Lower lobe of right lung (tissue), 2 donors: ENCODE measurements around the gene MRPL17. TPM values are rescaled to one million over a fixed set of nuclear protein-coding genes. Genes with fewer than 3 reads are reported as not detected.
A peak's percentile ranks its signal among the peaks of the same experiment; 100 is the strongest.
"Not testable (repeated sequence)": the region's sequence is repeated elsewhere in the genome, so short reads cannot be mapped to it uniquely, and the experiment has no call there.

Experiments used
- ATAC-seq, 2 donors: fragments of 200-7000 bp; cut with Tn5 transposase; one replicate each; pipeline ENCODE4 v1.9.1; 2020 to 2022; ENCODE audit warnings: mild to moderate bottlenecking in 2 of 2, moderate library complexity in 2 of 2
- DNase-seq: peaks from one replicate; pipeline ENCODE4 v3.0.0-alpha.2; 2020
- H3K27ac ChIP-seq: fragments of 200-600 bp; one replicate; pipeline ENCODE4 v1.8.0; 2022
- H3K27me3 ChIP-seq: fragments of 200-600 bp; one replicate; pipeline ENCODE4 v1.8.0; 2022; ENCODE audit warnings: low read depth
- H3K36me3 ChIP-seq: fragments of 200-600 bp; one replicate; pipeline ENCODE4 v1.8.0; 2022; ENCODE audit warnings: mild to moderate bottlenecking
- H3K4me1 ChIP-seq: fragments of 200-600 bp; one replicate; pipeline ENCODE4 v1.8.0; 2022
- H3K4me3 ChIP-seq: fragments of 200-600 bp; one replicate; pipeline ENCODE4 v1.8.0; 2022; ENCODE audit warnings: mild to moderate bottlenecking
- H3K9me3 ChIP-seq: fragments of 200-600 bp; one replicate; pipeline ENCODE4 v1.8.0; 2022
- CTCF ChIP-seq: fragments of 200-600 bp; IDR thresholded peaks from one replicate; pipeline ENCODE4 v1.8.0; 2022; ENCODE audit warnings: antibody characterized with exemption, mild to moderate bottlenecking
- intact Hi-C: fragments of 100-400 bp; cut with DNase I; formaldehyde crosslinking; loops from one replicate; pipeline ENCODE4 v1.11.0; 2022
- total RNA-seq: library from RNA; stranded (reverse); fragmentation: NEBNext Ultra II Directional; extraction: Animal tissue kit (Norgen Biotek cat#: 25700); gene quantifications from one replicate; pipeline ENCODE4 v1.2.1, GENCODE V29; 2021
- donor health status: DM: no; HTN: yes; CAD: no; lungs with severe emphysema.

MRPL17 gene
- total RNA-seq, 1 donor from 2014 or later, result 34.2 TPM

GRCh38 chr11:6687876-6688275, 4.7 kb upstream of the MRPL17 start:
- no peak for TF ChIP-seq CTCF
- H3K27ac ChIP-seq, result no peak overlapping the region
- no peaks in the 10 kb centered on the region for H3K27me3 ChIP-seq
- H3K4me3 ChIP-seq, result no peak overlapping the region
- no peaks in the 10 kb centered on the region for H3K9me3 ChIP-seq
- intact Hi-C loops, result no loop called here
- H3K4me1 ChIP-seq, result peaks cover 5% of the 10 kb centered on the region
- ATAC-seq, result no peak
- H3K36me3 ChIP-seq, result no peaks in the 10 kb centered on the region
- no peak for DNase-seq

GRCh38 chr11:6686006-6686405, 2.9 kb upstream of the MRPL17 start:
- Histone ChIP-seq H3K4me1 (peaks cover 19% of the 10 kb centered on the region), H3K9me3 (no peaks in the 10 kb centered on the region), H3K27me3 (no peaks in the 10 kb centered on the region), H3K27ac (no peak overlapping the region), H3K36me3 (peaks cover 9% of the 10 kb centered on the region), H3K4me3 (no peak overlapping the region)
- ATAC-seq, result no peak
- no peak for TF ChIP-seq CTCF
- intact Hi-C loops, result no loop called here
- DNase-seq, result no peak

- H3K4me3 ChIP-seq, result peak overlapping the region; percentile 89
- peaks cover 20% of the 10 kb centered on the region for H3K36me3 ChIP-seq
- H3K4me1 ChIP-seq, result peaks cover 23% of the 10 kb centered on the region
- peak overlapping the region; percentile 89 for H3K27ac ChIP-seq
- H3K27me3 ChIP-seq, intact Hi-C loops, ATAC-seq, H3K9me3 ChIP-seq, DNase-seq: not testable (repeated sequence)
Observed at GRCh38 chr11:6684068-6684467, 928 bp upstream of the MRPL17 start.

- DNase-seq (no peak), ATAC-seq (peak; percentile 0 to 3)
- peak overlapping the region; percentile 89 for H3K4me3 ChIP-seq
- H3K27me3 ChIP-seq, result no peaks in the 10 kb centered on the region
- peaks cover 23% of the 10 kb centered on the region for H3K4me1 ChIP-seq
- H3K27ac ChIP-seq, result peak overlapping the region; percentile 89
- intact Hi-C loops, result no loop called here
- no peaks in the 10 kb centered on the region for H3K9me3 ChIP-seq
- TF ChIP-seq CTCF, result no peak
- H3K36me3 ChIP-seq, result peaks cover 20% of the 10 kb centered on the region
Observed at GRCh38 chr11:6682591-6682935, 577 bp downstream of the MRPL17 start.

GRCh38 chr11:6681949-6682348, 1.2 kb downstream of the MRPL17 start:
- H3K36me3 ChIP-seq, result peaks cover 20% of the 10 kb centered on the region
- H3K27me3 ChIP-seq, result no peaks in the 10 kb centered on the region
- H3K4me1 ChIP-seq, result peaks cover 23% of the 10 kb centered on the region
- TF ChIP-seq CTCF, result no peak
- H3K27ac ChIP-seq, result no peak overlapping the region
- ATAC-seq (no peak), DNase-seq (no peak)
- H3K4me3 ChIP-seq, result peak overlapping the region; percentile 89
- H3K9me3 ChIP-seq, result no peaks in the 10 kb centered on the region
- intact Hi-C loops, result no loop called here

GRCh38 chr11:6681505-6681904, 1.6 kb downstream of the MRPL17 start:
- Histone ChIP-seq H3K4me1 (peaks cover 23% of the 10 kb centered on the region), H3K9me3 (no peaks in the 10 kb centered on the region), H3K27me3 (no peaks in the 10 kb centered on the region), H3K4me3 (no peak overlapping the region), H3K27ac (no peak overlapping the region), H3K36me3 (peaks cover 20% of the 10 kb centered on the region)
- ATAC-seq (no peak), DNase-seq (no peak)
- intact Hi-C loops, result no loop called here
- no peak for TF ChIP-seq CTCF
